ENCODE measurements around the gene SOX5. TPM values are rescaled to one million over a fixed set of nuclear protein-coding genes. Genes with fewer than 3 reads are reported as not detected.
"Not testable (repeated sequence)": the region's sequence is repeated elsewhere in the genome, so short reads cannot be mapped to it uniquely, and the experiment has no call there.

Gene SOX5
- total RNA-seq, 1 donor from 2014 or later, result 21.1 TPM

- no peaks in the 10 kb centered on the region for H3K4me1 ChIP-seq
- no peak for TF ChIP-seq CTCF (IDR thresholded peaks at IDR 0.05)
- no peak for TF ChIP-seq POLR2AphosphoS5 (IDR thresholded peaks at IDR 0.05; ENCODE audit: insufficient read depth in 1 of 2, low read depth in 1 of 2)
- no peak for TF ChIP-seq POLR2A (IDR thresholded peaks at IDR 0.05)
- intact Hi-C loops (cut with DNase I), result no loop called here
- no peaks in the 10 kb centered on the region for H3K9me3 ChIP-seq
- no peaks in the 10 kb centered on the region for H3K27me3 ChIP-seq
- H3K4me3 ChIP-seq, result no peak overlapping the region
- no peak for DNase-seq (ENCODE audit: extremely low spot score in 2 of 2)
- no peaks in the 10 kb centered on the region for H3K36me3 ChIP-seq
- H3K27ac ChIP-seq, result no peak overlapping the region
Measured at GRCh38 chr12:23502259-23502658, 447.2 kb downstream of the SOX5 start.

DNA sequence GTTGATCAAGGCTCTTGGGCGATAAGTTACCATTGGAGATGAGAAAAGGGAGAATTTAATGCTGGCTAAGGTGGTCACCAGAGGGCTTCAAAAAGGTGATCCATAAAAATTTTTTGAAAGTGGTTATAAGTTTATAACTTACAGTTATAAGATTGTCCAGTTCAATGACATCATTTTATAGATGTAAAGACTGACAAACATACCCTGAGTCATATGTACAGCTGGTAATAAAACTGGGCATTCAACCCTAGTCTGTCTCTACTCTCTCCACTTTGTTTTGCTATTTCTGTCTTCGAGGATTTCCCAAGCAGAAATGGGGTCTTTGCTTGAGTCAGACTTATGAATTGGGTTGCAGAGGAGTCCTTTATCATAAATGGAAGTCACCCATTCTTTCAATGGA lies 454.0 kb downstream of the SOX5 start:
- DNase-seq (ENCODE audit: extremely low spot score in 2 of 2), result no peak
- TF ChIP-seq POLR2A (IDR thresholded peaks at IDR 0.05), result no peak
- TF ChIP-seq CTCF (IDR thresholded peaks at IDR 0.05), result no peak
- TF ChIP-seq POLR2AphosphoS5 (IDR thresholded peaks at IDR 0.05; ENCODE audit: insufficient read depth in 1 of 2, low read depth in 1 of 2), result no peak
- H3K36me3 ChIP-seq, result no peaks in the 10 kb centered on the region
- no peaks in the 10 kb centered on the region for H3K4me1 ChIP-seq
- intact Hi-C loops (cut with DNase I), result no loop called here
- H3K27ac ChIP-seq, result no peak overlapping the region
- no peaks in the 10 kb centered on the region for H3K27me3 ChIP-seq
- H3K4me3 ChIP-seq, result no peak overlapping the region
- H3K9me3 ChIP-seq, result no peaks in the 10 kb centered on the region

- Histone ChIP-seq H3K27me3 (no peaks in the 10 kb centered on the region), H3K4me1 (no peaks in the 10 kb centered on the region), H3K9me3 (no peaks in the 10 kb centered on the region), H3K4me3 (no peak overlapping the region), H3K36me3 (no peaks in the 10 kb centered on the region), H3K27ac (no peak overlapping the region)
- no peak for DNase-seq (ENCODE audit: extremely low spot score in 2 of 2)
- intact Hi-C loops (cut with DNase I), result no loop called here
- TF ChIP-seq CTCF (IDR thresholded peaks at IDR 0.05) (no peak), POLR2A (IDR thresholded peaks at IDR 0.05) (no peak), POLR2AphosphoS5 (IDR thresholded peaks at IDR 0.05; ENCODE audit: insufficient read depth in 1 of 2, low read depth in 1 of 2) (no peak)
Measured at GRCh38 chr12:23493672-23494071, 455.8 kb downstream of the SOX5 start.

DNA sequence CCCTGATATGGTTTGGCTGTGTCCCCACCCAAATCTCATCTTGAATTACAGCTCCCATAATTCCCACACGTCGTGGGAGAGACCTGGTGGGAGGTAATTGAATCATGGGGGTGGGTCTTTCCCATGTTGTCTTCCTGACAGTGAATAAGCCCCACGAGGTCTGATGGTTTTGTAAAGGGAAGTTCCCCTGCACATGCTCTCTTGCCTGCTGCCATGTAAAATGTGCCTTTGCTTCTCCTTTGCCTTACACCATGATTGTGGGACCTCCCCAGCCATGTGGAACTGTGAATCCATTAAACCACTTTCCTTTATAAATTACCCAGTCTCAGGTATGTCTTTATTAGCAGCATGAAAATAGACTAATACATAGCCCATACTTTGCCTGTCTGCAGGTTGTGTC lies 458.4 kb downstream of the SOX5 start:
- DNase-seq (ENCODE audit: extremely low spot score in 2 of 2); H3K4me3 ChIP-seq; H3K36me3 ChIP-seq; H3K27ac ChIP-seq; H3K4me1 ChIP-seq; intact Hi-C loops (cut with DNase I); H3K27me3 ChIP-seq; H3K9me3 ChIP-seq: not testable (repeated sequence)

DNA sequence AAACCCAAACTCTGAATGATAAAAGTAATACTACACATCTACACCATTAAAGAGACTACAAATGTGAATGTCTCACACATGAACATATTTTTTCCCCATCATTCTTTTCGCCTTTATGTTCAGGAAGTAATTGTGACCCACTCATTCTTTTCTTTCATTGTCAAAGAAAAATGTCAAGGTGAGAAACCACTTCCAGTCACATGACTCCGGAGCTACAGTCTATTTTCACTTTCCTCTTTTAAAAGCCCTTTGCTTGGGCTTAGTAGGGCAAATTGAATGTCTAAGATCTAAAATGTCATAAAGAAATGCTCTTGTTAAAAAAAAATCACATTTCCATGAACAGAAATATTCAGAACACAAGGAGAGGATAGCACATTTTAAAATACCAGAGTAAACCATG lies 461.3 kb downstream of the SOX5 start:
- Histone ChIP-seq H3K4me3 (no peak overlapping the region), H3K4me1 (no peaks in the 10 kb centered on the region), H3K27ac (no peak overlapping the region), H3K36me3 (no peaks in the 10 kb centered on the region), H3K9me3 (no peaks in the 10 kb centered on the region), H3K27me3 (no peaks in the 10 kb centered on the region)
- TF ChIP-seq POLR2AphosphoS5 (IDR thresholded peaks at IDR 0.05; ENCODE audit: insufficient read depth in 1 of 2, low read depth in 1 of 2) (no peak), POLR2A (IDR thresholded peaks at IDR 0.05) (no peak), CTCF (IDR thresholded peaks at IDR 0.05) (no peak)
- DNase-seq (ENCODE audit: extremely low spot score in 2 of 2), result no peak
- intact Hi-C loops (cut with DNase I), result no loop called here

DNA sequence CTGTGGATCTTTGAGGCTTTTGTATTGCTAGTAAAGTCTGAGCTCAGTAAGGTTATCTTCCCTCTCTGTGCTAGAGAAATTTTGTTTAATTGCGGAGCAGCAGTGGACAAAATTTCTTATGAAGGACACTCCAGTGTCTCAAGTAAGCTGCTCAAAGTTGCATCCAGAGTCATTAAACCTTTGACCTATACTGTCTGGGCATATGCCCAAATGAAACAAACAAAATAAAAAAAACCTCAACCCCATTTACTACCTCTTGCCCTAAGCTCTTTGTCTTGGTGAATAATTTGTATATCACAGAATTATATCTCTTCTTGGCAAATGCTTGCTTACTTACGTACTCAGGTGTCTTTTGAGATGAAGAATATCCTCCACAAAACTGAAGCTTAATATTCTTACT lies 465.2 kb downstream of the SOX5 start:
- Histone ChIP-seq H3K27ac (no peak overlapping the region), H3K27me3 (no peaks in the 10 kb centered on the region), H3K36me3 (no peaks in the 10 kb centered on the region), H3K4me1 (no peaks in the 10 kb centered on the region), H3K9me3 (no peaks in the 10 kb centered on the region), H3K4me3 (no peak overlapping the region)
- no peak for DNase-seq (ENCODE audit: extremely low spot score in 2 of 2)
- no peak for TF ChIP-seq POLR2AphosphoS5 (IDR thresholded peaks at IDR 0.05; ENCODE audit: insufficient read depth in 1 of 2, low read depth in 1 of 2)
- no peak for TF ChIP-seq POLR2A (IDR thresholded peaks at IDR 0.05)
- TF ChIP-seq CTCF (IDR thresholded peaks at IDR 0.05), result no peak
- intact Hi-C loops (cut with DNase I), result no loop called here

Measured in vagina (tissue), 2 donors.